K562 (cell line): ENCODE measurements around the gene PTGER3. TPM values are rescaled to one million over a fixed set of nuclear protein-coding genes. Genes with fewer than 3 reads are reported as not detected.

Experiments
- ATF1 ChIP-seq, 2 experiments: fragments of 450-650 bp in 1 of 2; IDR thresholded peaks; 2 replicates each; pipeline ENCODE4 v1.6.1; 2016; ENCODE audit warnings: missing compliant biosample characterization in 1 of 2, missing genetic modification characterization in 1 of 2
- GABPA ChIP-seq: fragments of 200-800 bp; sonication (Bioruptor generic); conservative IDR thresholded peaks from 2 replicates; pipeline ENCODE4 v1.6.1; 2016; ENCODE audit warnings: low read depth, missing genetic modification characterization, missing compliant biosample characterization
- NCOA2 ChIP-seq, 2 experiments: fragments of 450-650 bp; IDR thresholded peaks; 2 replicates each; pipeline ENCODE4 v1.6.1; 2018; ENCODE audit warnings: mild to moderate bottlenecking in 2 of 2, moderate library complexity in 1 of 2; ENCODE audit not compliant: partially characterized antibody in 2 of 2
- PHF8 ChIP-seq: fragments of 200-600 bp; sonication (generic); IDR thresholded peaks from 2 replicates; pipeline ENCODE4 v1.6.1; 2012; ENCODE audit warnings: mixed run types, mild to moderate bottlenecking, inconsistent platforms, low read length, moderate library complexity, borderline replicate concordance
- RB1 ChIP-seq: fragments of 450-650 bp; IDR thresholded peaks from 2 replicates; pipeline ENCODE4 v1.6.1; 2017; ENCODE audit warnings: low read depth, mild to moderate bottlenecking
- RBM34 ChIP-seq: fragments of 200-400 bp; formaldehyde crosslinking; IDR thresholded peaks from 2 replicates; pipeline ENCODE4 v1.6.1; 2018; ENCODE audit warnings: low read length, borderline replicate concordance; ENCODE audit not compliant: insufficient read depth
- RNF2 ChIP-seq: sonication (generic); IDR thresholded peaks from 2 replicates; pipeline ENCODE4 v1.6.1; 2016
- TAF15 ChIP-seq: fragments of 200-400 bp; formaldehyde crosslinking; IDR thresholded peaks from 2 replicates; pipeline ENCODE4 v1.6.1; 2017; ENCODE audit warnings: mild to moderate bottlenecking, low read depth, low read length, moderate library complexity
- polyA plus RNA-seq, 8 experiments: library from polyadenylated mRNA; depleted of rRNA in 4 of 8; stranded (reverse) in 5 of 8; unstranded in 3 of 8; fragments of >200 nt; fragmentation: Nextera tagmentation in 2 of 8; fragmentation: Illumina TruSeq in 1 of 8; extraction: Ambion mirVana in 2 of 8; extraction: Trizol in 1 of 8; gene quantifications; 2 replicates each; pipeline versions ENCODE4 v1.2.1 to v1.2.3, GENCODE V29; 2011 to 2014; ENCODE audit warnings: inconsistent platforms in 1 of 8, missing spikeins in 1 of 8
- total RNA-seq, 7 experiments: library from RNA; depleted of rRNA in 6 of 7; stranded (reverse); fragments of >200 nt in 6 of 7; fragmentation: Illumina TruSeq in 2 of 7; extraction: Trizol in 2 of 7; gene quantifications; 2 replicates each; pipeline versions ENCODE4 v1.2.1 to v1.2.3, GENCODE V29; 2011 to 2021; ENCODE audit warnings: low replicate concordance in 1 of 7
- TF ChIP-seq, protein P1 (sequence below), 2 experiments: IDR thresholded peaks; 2 replicates each; pipeline ENCODE4 v1.6.1; 2012; ENCODE audit warnings: improper control_type of control experiment in 2 of 2, low read depth in 2 of 2, low read length in 2 of 2, borderline replicate concordance in 1 of 2
- TF ChIP-seq, protein P2 (sequence below), 2 experiments: fragments of 150-350 bp in 1 of 2; IDR thresholded peaks; 2 replicates each; pipeline ENCODE4 v1.6.1; 2012 to 2016; ENCODE audit warnings: low read depth in 2 of 2, low read length in 2 of 2, mild to moderate bottlenecking in 1 of 2, moderate library complexity in 1 of 2

The PTGER3 gene
- total and polyA plus RNA-seq, 9 of the 15 experiments (the other 6 are each of a cell fraction or from before 2014, with no cell fraction given) = 3.8 to 28.5 (median 14.2) TPM

DNA sequence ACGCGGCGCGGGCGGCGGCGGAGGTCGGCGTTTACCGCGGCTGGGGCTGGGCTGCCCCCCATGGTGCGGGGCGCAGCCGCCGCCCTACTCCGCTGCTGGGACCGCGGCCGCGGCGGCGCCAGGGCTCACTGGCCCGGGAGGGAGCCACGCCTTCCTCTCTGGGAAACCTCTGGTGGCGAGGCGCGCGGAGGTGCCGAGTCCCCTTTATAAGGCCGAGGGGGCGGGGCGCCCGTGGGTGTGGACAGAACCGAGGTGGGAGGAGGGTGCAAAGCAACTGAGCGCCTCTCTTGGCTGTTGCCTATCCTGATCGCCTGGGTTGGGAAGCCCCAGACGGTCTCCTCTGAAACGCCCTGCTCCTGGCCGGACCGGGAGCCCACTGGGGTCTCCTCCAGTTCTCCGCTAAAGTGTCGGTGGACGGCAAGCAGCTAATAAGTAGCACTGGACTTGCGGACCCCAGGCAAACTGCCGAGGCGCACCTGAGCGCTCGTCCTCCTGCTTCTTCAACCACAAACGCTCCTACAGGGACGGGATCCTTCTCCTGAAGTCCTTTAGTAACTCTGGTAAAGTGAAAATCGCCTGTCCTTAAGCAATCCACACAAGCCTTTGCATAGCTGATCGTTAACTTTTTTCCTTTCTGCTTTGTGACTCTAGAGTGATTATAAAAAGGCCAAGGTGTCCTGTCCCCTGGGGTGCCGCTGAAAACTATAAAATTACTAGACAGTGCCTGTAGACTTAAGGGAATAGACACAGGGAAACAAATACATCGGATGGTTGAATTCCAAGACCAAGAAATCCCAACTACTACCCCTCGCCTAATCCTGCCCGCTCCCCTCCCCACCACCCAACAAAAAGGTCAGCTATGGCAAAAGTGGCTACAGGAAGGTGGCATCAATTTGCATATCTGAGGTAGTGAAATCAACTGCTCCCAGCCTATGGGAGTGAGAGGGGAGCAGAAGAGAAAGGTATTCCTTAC, at the start of gene PTGER3 (continued):
- TF ChIP-seq, protein P1, sequence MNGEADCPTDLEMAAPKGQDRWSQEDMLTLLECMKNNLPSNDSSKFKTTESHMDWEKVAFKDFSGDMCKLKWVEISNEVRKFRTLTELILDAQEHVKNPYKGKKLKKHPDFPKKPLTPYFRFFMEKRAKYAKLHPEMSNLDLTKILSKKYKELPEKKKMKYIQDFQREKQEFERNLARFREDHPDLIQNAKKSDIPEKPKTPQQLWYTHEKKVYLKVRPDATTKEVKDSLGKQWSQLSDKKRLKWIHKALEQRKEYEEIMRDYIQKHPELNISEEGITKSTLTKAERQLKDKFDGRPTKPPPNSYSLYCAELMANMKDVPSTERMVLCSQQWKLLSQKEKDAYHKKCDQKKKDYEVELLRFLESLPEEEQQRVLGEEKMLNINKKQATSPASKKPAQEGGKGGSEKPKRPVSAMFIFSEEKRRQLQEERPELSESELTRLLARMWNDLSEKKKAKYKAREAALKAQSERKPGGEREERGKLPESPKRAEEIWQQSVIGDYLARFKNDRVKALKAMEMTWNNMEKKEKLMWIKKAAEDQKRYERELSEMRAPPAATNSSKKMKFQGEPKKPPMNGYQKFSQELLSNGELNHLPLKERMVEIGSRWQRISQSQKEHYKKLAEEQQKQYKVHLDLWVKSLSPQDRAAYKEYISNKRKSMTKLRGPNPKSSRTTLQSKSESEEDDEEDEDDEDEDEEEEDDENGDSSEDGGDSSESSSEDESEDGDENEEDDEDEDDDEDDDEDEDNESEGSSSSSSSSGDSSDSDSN (IDR thresholded peaks at IDR 0.05; ENCODE audit: borderline replicate concordance in 1 of 2, low read depth in 2 of 2, low read length in 2 of 2) = peak; percentile 58 to 76; a peak in 3 of 4 replicates
- TF ChIP-seq TAF15 = no peak
- no peak for TF ChIP-seq NCOA2 (IDR thresholded peaks at IDR 0.05; ENCODE audit: partially characterized antibody in 2 of 2)
- TF ChIP-seq, protein P2, sequence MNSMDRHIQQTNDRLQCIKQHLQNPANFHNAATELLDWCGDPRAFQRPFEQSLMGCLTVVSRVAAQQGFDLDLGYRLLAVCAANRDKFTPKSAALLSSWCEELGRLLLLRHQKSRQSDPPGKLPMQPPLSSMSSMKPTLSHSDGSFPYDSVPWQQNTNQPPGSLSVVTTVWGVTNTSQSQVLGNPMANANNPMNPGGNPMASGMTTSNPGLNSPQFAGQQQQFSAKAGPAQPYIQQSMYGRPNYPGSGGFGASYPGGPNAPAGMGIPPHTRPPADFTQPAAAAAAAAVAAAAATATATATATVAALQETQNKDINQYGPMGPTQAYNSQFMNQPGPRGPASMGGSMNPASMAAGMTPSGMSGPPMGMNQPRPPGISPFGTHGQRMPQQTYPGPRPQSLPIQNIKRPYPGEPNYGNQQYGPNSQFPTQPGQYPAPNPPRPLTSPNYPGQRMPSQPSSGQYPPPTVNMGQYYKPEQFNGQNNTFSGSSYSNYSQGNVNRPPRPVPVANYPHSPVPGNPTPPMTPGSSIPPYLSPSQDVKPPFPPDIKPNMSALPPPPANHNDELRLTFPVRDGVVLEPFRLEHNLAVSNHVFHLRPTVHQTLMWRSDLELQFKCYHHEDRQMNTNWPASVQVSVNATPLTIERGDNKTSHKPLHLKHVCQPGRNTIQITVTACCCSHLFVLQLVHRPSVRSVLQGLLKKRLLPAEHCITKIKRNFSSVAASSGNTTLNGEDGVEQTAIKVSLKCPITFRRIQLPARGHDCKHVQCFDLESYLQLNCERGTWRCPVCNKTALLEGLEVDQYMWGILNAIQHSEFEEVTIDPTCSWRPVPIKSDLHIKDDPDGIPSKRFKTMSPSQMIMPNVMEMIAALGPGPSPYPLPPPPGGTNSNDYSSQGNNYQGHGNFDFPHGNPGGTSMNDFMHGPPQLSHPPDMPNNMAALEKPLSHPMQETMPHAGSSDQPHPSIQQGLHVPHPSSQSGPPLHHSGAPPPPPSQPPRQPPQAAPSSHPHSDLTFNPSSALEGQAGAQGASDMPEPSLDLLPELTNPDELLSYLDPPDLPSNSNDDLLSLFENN (IDR thresholded peaks at IDR 0.05; ENCODE audit: low read depth in 2 of 2, low read length in 2 of 2) = 0 out of 4 replicates have a peak, but pooled peaks of 1 of the 2 experiments have one; percentile 17
- TF ChIP-seq PHF8 = peak; percentile 51; the same call in 1 of the 2 replicates
- peak; percentile 34; the same call in 1 of the 2 replicates for TF ChIP-seq RNF2
- TF ChIP-seq ATF1 (CRISPR knock-in tag; IDR thresholded peaks at IDR 0.05) = no peak
- 0 out of 2 replicates have a peak, but pooled peaks have one; percentile 30 for TF ChIP-seq ATF1 (tag; IDR thresholded peaks at IDR 0.05)
- peak; percentile 58; the same call in 1 of the 2 replicates for TF ChIP-seq RB1
- no peak for TF ChIP-seq RBM34
- no peak for TF ChIP-seq GABPA (tag)
- TF ChIP-seq, all 486 proteins: peak for 67
